ENCODE data around the gene CYP27C1.

DNA sequence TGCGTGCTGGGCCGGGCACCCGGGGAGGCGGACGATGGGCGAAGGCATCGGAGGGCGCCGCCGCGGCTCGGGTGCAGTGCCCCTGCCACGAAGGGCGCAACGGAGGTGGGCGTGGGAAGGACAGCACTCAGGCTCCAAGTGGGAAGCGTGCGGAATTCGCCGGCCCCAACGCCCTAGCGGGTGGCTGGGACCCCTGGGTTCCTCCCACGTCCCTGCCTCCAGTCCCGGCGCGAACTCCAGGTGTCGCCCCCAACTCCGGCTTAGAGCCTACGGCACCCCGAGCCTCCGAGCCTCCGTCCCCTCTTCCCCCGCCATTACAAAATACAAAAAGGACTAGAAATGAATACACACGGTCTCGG is 1.3 kb downstream of the CYP27C1 start:
- TF ChIP-seq, protein P1, sequence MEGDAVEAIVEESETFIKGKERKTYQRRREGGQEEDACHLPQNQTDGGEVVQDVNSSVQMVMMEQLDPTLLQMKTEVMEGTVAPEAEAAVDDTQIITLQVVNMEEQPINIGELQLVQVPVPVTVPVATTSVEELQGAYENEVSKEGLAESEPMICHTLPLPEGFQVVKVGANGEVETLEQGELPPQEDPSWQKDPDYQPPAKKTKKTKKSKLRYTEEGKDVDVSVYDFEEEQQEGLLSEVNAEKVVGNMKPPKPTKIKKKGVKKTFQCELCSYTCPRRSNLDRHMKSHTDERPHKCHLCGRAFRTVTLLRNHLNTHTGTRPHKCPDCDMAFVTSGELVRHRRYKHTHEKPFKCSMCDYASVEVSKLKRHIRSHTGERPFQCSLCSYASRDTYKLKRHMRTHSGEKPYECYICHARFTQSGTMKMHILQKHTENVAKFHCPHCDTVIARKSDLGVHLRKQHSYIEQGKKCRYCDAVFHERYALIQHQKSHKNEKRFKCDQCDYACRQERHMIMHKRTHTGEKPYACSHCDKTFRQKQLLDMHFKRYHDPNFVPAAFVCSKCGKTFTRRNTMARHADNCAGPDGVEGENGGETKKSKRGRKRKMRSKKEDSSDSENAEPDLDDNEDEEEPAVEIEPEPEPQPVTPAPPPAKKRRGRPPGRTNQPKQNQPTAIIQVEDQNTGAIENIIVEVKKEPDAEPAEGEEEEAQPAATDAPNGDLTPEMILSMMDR (IDR thresholded peaks at IDR 0.05), result no peak
- TF ChIP-seq POLR2A (IDR thresholded peaks at IDR 0.05), result no peak

Measured in lower leg skin (tissue), 3 donors.